Measurements from ENCODE around the gene CTNNA2.
A peak's percentile ranks its signal among the peaks of the same experiment; 100 is the strongest.

CTNNA2 gene

GRCh38 chr2:79982445-79982844 lies 469.6 kb downstream of the CTNNA2 start:
- peak; percentile 42 for DNase-seq (ENCODE audit: low spot score)

GRCh38 chr2:79984476-79984875 lies 471.6 kb downstream of the CTNNA2 start:
- DNase-seq (ENCODE audit: low spot score) = peak; percentile 18

DNA sequence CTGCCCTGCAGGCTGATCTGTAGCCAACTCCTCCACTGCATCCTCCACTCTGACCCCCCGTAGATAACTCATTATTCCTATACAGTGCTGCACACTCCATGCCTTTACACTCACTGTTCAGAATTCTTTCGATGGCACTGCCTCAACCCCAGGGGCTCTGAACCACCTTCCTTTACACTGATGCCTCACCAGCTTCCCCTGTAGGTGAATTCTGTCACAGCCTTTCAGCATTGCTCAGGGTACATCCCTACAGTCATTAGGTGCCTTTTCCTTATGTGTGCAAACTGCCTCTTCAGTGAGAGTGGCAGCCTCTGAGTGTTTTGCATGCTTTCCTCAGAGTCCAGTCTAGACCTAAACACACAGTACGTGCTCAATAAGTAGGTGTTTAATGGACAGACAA lies 472.3 kb downstream of the CTNNA2 start:
- no peak for DNase-seq (ENCODE audit: low spot score)

DNA sequence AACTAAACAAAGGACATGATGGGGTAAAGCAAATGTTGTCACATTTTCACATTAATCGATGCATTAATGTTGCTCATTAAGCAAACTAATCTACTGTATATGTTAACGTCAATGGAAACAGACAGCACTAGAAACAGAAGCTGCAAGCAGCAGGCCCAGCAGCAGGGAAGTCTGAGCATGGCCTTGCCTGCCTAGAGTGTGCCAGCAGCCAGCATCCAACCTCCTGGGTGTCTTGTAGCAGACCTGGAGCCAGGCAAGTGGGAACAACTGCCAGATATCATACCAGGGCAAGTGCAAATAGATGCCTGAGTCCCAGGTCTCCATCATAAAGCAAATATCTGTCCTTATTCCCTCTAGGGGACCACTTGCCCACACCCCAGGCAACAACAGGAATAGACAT lies 472.7 kb downstream of the CTNNA2 start:
- no peak for DNase-seq (ENCODE audit: low spot score)

DNA sequence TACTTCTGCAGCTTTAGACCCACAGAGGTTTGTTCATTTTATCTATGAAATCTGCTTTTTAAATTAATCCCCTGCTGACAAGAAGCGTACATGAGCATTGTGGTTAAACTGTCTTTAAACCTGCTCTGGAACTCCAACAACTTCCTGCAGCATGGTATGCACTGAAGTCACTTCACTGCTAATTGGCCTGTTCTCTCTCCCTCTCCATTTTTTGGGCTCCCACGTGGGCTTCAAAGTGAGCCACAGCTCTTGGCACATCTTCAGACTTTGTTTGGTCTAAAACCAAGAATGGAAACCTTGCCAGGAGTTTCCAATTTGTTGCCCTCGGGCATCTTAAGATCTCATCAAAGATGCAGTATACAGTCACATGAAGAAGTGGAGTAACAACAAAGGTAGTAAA lies 480.3 kb downstream of the CTNNA2 start:
- DNase-seq (ENCODE audit: low spot score) = no peak

- DNase-seq (ENCODE audit: low spot score) = no peak
Measured at GRCh38 chr2:79994161-79994560, 481.3 kb downstream of the CTNNA2 start.

GRCh38 chr2:79994965-79995364 lies 482.1 kb downstream of the CTNNA2 start:
- no peak for DNase-seq (ENCODE audit: low spot score)

DNA sequence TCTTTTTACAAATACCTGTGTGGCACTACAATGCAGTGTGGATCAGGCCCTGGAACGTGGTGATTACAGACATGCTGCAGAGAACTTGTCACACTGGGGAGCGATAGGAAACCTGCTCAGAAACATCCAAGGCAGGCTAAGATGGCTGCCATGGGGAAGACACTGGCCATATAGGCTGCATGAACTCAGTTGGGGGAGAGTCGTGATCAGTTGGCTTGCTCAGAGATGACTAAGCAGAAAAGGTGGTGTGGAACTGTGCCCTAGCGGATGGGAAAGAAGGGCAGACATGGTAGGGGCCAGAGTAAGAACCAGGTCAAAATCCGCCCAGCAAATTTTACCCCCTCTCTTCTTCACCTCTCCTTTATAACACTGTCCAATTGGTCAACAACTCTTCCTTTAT lies 483.9 kb downstream of the CTNNA2 start:
- DNase-seq (ENCODE audit: low spot score) = no peak

GRCh38 chr2:80001701-80002101 lies 488.9 kb downstream of the CTNNA2 start:
- no peak for DNase-seq (ENCODE audit: low spot score)

DNA sequence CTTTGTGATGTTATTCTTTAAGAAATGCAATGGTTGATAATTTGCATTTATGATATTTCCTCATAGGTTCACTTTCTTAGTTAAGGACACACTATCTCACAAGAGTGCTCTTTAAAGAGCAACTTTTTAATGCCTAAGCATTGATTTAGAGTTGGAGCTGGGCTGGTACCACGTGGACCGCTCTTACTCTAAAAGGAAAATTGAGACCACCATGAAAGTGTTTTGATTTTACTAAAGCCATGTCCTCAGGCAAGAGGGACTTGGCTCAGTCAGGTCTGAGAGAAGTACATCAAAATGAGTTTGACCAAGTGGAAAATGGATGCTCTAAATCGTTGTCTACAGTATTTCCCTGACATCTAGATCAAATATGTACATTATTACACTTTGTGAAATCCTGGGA lies 489.3 kb downstream of the CTNNA2 start:
- DNase-seq (ENCODE audit: low spot score) = no peak

DNA sequence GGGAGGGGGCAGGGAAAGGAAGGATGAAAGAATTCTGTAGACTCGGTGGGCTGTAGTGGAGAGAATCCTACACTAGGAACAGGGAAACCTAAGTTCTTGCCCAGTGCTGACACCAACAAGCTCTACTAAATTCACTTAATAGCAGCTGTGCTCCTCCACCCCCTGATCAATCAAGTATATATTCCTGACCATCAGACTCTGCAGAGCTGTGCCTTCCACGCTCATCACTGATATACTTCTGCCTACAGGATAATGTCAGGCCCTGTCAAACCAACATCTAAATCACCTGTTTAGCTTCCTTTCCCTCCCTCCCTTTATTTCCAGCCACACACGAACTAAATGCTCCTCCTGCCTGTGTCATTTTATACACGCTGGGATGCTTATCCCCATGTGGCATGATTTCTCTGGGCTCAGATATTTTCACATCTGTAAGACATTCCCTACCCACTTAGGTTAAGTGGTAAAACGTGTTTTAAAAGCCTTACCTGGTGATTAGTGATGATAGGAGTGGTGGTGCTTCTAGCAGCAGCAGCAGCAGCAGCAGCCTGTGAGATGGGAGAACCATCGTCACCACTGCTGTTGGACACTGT lies 489.8 kb downstream of the CTNNA2 start:
- DNase-seq (ENCODE audit: low spot score) = no peak

DNA sequence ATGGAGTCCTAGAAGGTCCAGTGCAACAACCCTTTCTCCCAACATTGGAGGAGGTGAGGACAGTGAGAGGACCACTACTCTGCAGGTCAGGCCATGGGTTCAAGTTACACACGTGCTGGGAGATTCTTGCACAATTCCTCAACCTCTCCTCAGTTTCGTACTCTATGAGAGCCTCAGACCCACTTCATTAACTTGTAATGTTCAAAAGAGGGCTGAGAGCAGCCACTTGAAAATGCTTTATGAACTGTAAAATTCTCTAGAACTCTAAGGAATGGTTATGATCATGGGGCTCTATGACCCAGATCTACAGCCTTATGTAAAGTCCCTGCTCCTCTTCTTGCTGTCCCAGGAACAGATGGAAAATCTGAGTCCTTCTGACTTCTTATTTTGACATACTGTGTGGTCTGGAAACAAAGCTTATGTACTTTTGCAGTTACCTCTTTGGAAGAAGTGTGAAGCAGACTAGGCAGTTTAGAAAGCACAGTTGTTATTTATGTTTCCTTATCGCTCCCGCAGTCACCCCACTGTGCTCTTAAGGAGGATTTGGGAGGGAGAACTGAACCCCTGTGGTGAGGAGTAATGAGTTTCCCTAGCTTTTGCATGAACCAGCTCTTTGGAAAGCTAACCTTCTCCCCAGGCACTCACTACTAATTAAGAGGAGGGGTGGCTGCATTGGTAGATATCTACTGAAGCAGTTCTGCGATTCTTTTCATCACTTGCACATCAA lies 495.1 kb downstream of the CTNNA2 start:
- no peak for DNase-seq (ENCODE audit: low spot score)

GRCh38 chr2:80008596-80008995 lies 495.7 kb downstream of the CTNNA2 start:
- DNase-seq (ENCODE audit: low spot score) = no peak

GRCh38 chr2:80009211-80009610 lies 496.4 kb downstream of the CTNNA2 start:
- DNase-seq (ENCODE audit: low spot score) = no peak

DNA sequence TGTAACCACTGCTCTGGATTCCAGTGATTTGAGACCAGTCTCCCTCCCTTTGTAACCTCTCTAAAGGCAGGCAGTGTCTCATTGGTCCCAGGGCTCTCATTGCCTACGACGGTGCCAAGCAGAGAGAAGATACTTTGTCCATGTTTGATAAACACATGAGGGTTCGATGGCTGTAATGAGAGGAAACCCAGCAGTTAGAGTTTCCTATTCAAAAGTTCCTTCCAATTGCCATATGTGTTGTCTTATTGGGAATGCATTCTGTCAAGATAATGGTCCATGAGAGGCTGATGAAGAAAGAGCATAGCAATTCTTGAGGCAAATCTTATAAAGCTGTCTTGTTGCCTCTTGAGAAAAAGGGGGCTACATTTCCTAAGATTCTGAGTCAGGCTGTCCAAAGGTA lies 499.2 kb downstream of the CTNNA2 start:
- DNase-seq (ENCODE audit: low spot score) = no peak

GRCh38 chr2:80014637-80015036 lies 501.8 kb downstream of the CTNNA2 start:
- no peak for DNase-seq (ENCODE audit: low spot score)

GRCh38 chr2:80016171-80016570 lies 503.3 kb downstream of the CTNNA2 start:
- DNase-seq (ENCODE audit: low spot score) = no peak

- DNase-seq (ENCODE audit: low spot score) = no peak
Measured at GRCh38 chr2:80019571-80020460, 507.0 kb downstream of the CTNNA2 start.

- no peak for DNase-seq (ENCODE audit: low spot score)
Measured at GRCh38 chr2:80022018-80022417, 509.2 kb downstream of the CTNNA2 start.

DNA sequence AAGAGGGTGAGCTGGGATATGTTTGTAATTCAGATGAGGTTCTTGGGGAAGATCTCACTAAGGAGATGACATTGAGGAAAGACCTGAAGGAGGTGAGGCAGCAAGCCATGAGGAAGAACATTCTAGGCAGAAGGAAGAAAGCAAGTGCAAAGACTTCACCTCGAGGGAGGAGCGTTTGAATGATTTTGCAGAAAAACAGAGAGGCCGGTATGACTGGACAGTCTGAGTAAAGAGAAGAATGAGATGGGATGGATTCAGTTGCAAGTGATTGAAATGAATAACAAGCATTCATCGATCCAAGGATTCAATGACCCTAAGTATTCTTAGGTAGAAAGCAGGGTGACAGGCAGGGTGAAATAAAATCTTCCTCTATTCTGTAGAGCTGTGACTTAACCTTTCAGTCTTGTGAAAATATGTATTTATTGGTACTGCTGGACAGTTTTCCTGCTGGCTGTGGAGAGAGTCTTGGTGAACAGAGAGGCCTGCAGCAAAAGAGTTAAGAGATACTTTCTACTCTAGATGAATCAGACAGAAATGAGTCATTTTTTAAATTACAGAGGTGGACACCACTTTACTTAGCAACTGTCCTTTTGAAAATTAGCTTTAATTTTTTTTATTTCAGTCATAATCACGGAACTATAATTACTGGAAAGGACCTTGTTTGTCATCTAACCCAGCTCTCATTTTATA lies 513.3 kb downstream of the CTNNA2 start:
- DNase-seq (ENCODE audit: low spot score) = no peak

DNA sequence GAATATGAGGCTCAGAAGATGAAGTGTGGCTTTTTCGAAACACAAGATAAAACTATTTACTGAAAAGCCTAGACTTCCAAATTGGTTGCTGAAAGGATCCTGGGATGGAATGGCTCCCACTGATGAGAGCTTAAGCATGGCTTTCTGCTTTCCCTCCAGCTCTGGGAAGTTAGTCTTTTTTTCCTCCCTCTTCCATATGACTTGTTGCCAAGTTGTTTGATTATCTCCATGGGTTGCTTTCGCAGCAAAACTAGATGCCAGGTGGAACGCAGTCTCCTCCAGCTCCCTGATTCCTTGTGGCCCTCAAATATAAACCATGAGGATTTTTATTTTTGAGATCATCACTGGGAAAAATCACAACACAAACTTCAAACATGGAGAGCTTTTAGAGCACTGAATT lies 515.2 kb downstream of the CTNNA2 start:
- no peak for DNase-seq (ENCODE audit: low spot score)

- no peak for DNase-seq (ENCODE audit: low spot score)
Measured at GRCh38 chr2:80028584-80028983, 515.7 kb downstream of the CTNNA2 start.
